SU-DHL-6 (cell line): ENCODE results near the gene TMX4.

Experiments used
- EZH2phosphoT487 ChIP-seq: fragments of 200-600 bp; sonication (generic), shearing (Covaris generic); conservative IDR thresholded peaks from 2 replicates; pipeline ENCODE4 v1.6.1; 2018; ENCODE audit warnings: mild to moderate bottlenecking, antibody characterized with exemption, low read length, moderate library complexity, mixed read lengths
- TF ChIP-seq, protein P1 (sequence below): fragments of 200-600 bp; sonication (generic); IDR thresholded peaks from one replicate; pipeline ENCODE4 v1.5.1; 2017; ENCODE audit warnings: antibody characterized with exemption, mild to moderate bottlenecking, low read length, moderate library complexity; ENCODE audit not compliant: insufficient read depth, poor library complexity, severe bottlenecking

DNA sequence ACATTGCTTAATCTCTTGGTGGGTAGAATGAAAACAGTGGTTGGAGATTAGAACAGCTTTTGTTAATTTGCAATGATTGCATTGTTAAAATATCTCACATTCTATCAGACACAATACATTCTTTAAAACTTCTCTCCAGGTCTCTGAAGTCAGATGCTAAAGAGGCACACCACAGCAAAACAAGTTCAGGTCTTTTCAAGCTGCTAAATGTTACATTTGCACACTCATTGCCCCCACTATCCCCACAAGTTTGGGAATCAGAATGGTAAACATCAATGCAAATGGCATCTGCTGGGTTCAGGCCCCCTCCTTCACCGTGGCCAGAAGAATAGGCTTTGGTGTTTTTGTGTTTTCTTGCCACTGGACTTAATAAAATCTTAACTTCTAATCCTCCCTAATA, 69.2 kb downstream of the TMX4 start:
- no peak for TF ChIP-seq EZH2phosphoT487
- TF ChIP-seq, protein P1, sequence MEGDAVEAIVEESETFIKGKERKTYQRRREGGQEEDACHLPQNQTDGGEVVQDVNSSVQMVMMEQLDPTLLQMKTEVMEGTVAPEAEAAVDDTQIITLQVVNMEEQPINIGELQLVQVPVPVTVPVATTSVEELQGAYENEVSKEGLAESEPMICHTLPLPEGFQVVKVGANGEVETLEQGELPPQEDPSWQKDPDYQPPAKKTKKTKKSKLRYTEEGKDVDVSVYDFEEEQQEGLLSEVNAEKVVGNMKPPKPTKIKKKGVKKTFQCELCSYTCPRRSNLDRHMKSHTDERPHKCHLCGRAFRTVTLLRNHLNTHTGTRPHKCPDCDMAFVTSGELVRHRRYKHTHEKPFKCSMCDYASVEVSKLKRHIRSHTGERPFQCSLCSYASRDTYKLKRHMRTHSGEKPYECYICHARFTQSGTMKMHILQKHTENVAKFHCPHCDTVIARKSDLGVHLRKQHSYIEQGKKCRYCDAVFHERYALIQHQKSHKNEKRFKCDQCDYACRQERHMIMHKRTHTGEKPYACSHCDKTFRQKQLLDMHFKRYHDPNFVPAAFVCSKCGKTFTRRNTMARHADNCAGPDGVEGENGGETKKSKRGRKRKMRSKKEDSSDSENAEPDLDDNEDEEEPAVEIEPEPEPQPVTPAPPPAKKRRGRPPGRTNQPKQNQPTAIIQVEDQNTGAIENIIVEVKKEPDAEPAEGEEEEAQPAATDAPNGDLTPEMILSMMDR: no peak
